ENCODE measurements around the gene CNR2.
"Not testable (repeated sequence)": the region's sequence is repeated elsewhere in the genome, so short reads cannot be mapped to it uniquely, and the experiment has no call there.

The CNR2 gene

DNA sequence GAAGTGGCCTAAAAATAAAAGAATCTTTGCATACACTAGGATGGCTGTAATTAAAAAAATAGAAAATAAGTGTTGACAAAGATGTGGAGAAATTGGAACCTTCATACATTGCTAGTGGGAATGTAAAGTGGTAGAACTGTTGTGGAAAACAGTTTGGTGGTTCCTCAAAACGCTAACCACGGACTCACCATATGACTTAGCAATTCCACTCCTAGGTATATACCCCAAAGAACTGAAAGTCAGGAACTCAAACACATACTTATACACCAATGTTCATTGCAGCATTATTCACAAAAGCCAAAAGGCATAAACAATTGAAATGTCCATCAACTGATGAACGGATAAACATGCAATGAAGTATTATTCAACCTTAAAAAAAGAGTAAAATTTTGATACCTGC is 77.1 kb downstream of the CNR2 start:
- Histone ChIP-seq H2AFZ (ENCODE audit: low read depth) (no peak overlapping the region), H3K27me3 (ENCODE audit: insufficient read depth, low read depth) (no peaks in the 10 kb centered on the region; the same call in 1 of the 2 replicates), H3K4me1 (ENCODE audit: low read depth, poor library complexity, severe bottlenecking) (peaks cover 4% of the 10 kb centered on the region), H3K4me2 (no peak overlapping the region), H3K36me3 (ENCODE audit: insufficient read depth) (no peaks in the 10 kb centered on the region), H3K27ac (no peak overlapping the region), H3K4me3 (IDR thresholded peaks at IDR 0.05; ENCODE audit: insufficient read depth, low read depth, low read length) (no peak overlapping the region), H3K79me2 (ENCODE audit: insufficient read depth, low read depth) (no peaks in the 10 kb centered on the region), H4K20me1 (ENCODE audit: insufficient read depth) (no peaks in the 10 kb centered on the region), H3K9ac (no peak overlapping the region)
- TF ChIP-seq, protein P1, sequence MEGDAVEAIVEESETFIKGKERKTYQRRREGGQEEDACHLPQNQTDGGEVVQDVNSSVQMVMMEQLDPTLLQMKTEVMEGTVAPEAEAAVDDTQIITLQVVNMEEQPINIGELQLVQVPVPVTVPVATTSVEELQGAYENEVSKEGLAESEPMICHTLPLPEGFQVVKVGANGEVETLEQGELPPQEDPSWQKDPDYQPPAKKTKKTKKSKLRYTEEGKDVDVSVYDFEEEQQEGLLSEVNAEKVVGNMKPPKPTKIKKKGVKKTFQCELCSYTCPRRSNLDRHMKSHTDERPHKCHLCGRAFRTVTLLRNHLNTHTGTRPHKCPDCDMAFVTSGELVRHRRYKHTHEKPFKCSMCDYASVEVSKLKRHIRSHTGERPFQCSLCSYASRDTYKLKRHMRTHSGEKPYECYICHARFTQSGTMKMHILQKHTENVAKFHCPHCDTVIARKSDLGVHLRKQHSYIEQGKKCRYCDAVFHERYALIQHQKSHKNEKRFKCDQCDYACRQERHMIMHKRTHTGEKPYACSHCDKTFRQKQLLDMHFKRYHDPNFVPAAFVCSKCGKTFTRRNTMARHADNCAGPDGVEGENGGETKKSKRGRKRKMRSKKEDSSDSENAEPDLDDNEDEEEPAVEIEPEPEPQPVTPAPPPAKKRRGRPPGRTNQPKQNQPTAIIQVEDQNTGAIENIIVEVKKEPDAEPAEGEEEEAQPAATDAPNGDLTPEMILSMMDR (conservative IDR thresholded peaks at IDR 0.05; ENCODE audit: low read depth, low read length): no peak

- not testable (repeated sequence) for H3K27me3 ChIP-seq (ENCODE audit: insufficient read depth, low read depth); H3K4me1 ChIP-seq (ENCODE audit: low read depth, poor library complexity, severe bottlenecking); H3K4me3 ChIP-seq (IDR thresholded peaks at IDR 0.05; ENCODE audit: insufficient read depth, low read depth, low read length); H3K9ac ChIP-seq; H3K4me2 ChIP-seq; H2AFZ ChIP-seq (ENCODE audit: low read depth); H3K79me2 ChIP-seq (ENCODE audit: insufficient read depth, low read depth); H4K20me1 ChIP-seq (ENCODE audit: insufficient read depth); H3K36me3 ChIP-seq (ENCODE audit: insufficient read depth); H3K27ac ChIP-seq
Observed at GRCh38 chr1:23834156-23834555, 79.0 kb downstream of the CNR2 start.

GRCh38 chr1:23827717-23828116 is 85.4 kb downstream of the CNR2 start:
- H4K20me1 ChIP-seq (ENCODE audit: insufficient read depth): no peaks in the 10 kb centered on the region
- H3K79me2 ChIP-seq (ENCODE audit: insufficient read depth, low read depth): no peaks in the 10 kb centered on the region
- no peaks in the 10 kb centered on the region for H3K27me3 ChIP-seq (ENCODE audit: insufficient read depth, low read depth)
- H3K4me1 ChIP-seq (ENCODE audit: low read depth, poor library complexity, severe bottlenecking): peaks cover 12% of the 10 kb centered on the region
- no peak overlapping the region for H3K27ac ChIP-seq
- no peak overlapping the region for H3K4me3 ChIP-seq (IDR thresholded peaks at IDR 0.05; ENCODE audit: insufficient read depth, low read depth, low read length)
- H2AFZ ChIP-seq (ENCODE audit: low read depth): no peak overlapping the region
- no peak overlapping the region for H3K4me2 ChIP-seq
- TF ChIP-seq, protein P1 (conservative IDR thresholded peaks at IDR 0.05; ENCODE audit: low read depth, low read length): no peak
- no peak overlapping the region for H3K9ac ChIP-seq
- no peaks in the 10 kb centered on the region for H3K36me3 ChIP-seq (ENCODE audit: insufficient read depth)

DNA sequence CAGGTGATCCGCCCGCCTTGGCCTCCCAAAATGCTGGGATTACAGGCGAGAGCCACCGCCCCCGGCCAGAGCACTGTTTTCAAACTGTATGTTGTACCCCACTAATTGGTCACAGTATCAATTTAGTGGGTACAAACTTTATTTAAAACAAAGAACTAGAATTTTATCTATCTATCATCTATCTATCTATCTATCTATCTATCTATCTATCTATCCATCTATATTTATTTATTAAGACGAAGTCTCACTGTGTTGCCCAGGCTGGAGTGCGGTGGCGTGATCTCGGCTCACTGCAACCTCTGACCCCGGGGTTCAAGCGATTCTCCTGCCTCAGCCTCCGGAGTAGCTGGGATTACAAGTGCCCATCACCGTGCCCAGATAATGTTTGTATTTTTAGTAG is 86.6 kb downstream of the CNR2 start:
- not testable (repeated sequence) for H3K4me3 ChIP-seq (IDR thresholded peaks at IDR 0.05; ENCODE audit: insufficient read depth, low read depth, low read length); H3K79me2 ChIP-seq (ENCODE audit: insufficient read depth, low read depth); H3K27ac ChIP-seq; H3K36me3 ChIP-seq (ENCODE audit: insufficient read depth); H3K9ac ChIP-seq; H4K20me1 ChIP-seq (ENCODE audit: insufficient read depth); H3K27me3 ChIP-seq (ENCODE audit: insufficient read depth, low read depth)
- H2AFZ ChIP-seq (ENCODE audit: low read depth): peak overlapping the region; percentile 92; the same call in 1 of the 2 replicates
- peaks cover 12% of the 10 kb centered on the region for H3K4me1 ChIP-seq (ENCODE audit: low read depth, poor library complexity, severe bottlenecking)
- peak overlapping the region; percentile 91; the same call in 1 of the 2 replicates for H3K4me2 ChIP-seq

DNA sequence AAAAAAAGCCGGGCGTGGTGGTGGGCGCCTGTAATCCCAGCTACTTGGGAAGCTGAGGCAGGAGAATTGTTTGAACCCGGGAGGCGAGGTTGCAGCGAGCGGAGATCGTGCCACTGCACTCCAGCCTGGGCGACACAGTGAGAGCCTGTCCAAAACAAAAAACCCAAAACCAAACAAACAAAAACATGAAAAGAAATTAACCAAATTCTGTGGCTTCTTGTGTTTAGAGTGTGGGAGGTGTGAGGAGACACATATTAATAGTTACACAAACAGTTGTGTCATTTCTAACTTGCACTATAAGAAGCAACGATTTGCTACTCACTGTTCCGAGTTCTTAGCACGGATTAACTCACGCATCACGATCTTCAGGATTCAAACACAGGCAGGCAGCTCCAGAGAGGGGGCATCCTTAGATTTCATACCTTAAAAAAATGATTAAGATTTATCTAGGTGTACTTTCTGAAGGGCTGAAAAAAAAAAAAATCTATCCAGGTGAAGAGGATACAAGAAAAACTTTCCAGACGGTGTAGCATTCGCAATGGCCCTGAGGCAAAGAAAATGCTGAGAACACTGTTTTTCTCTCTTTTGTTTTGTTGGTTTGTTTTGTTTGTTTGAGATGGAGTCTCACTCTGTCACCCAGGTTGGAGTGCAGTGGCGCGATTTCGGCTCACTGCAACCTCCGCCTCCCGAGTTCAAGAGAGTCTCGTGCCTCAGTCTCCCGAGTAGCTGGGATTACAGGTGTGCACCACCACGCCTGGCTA is 87.2 kb downstream of the CNR2 start:
- Histone ChIP-seq H3K36me3 (ENCODE audit: insufficient read depth) (no peaks in the 10 kb centered on the region), H3K27ac (no peak overlapping the region), H3K4me1 (ENCODE audit: low read depth, poor library complexity, severe bottlenecking) (peaks cover 12% of the 10 kb centered on the region), H3K4me3 (IDR thresholded peaks at IDR 0.05; ENCODE audit: insufficient read depth, low read depth, low read length) (no peak overlapping the region), H3K4me2 (peak overlapping the region; percentile 91), H2AFZ (ENCODE audit: low read depth) (peak overlapping the region; percentile 92), H3K27me3 (ENCODE audit: insufficient read depth, low read depth) (no peaks in the 10 kb centered on the region), H4K20me1 (ENCODE audit: insufficient read depth) (no peaks in the 10 kb centered on the region), H3K79me2 (ENCODE audit: insufficient read depth, low read depth) (no peaks in the 10 kb centered on the region), H3K9ac (peak overlapping the region; percentile 79; the same call in 1 of the 2 replicates)
- TF ChIP-seq, protein P1 (conservative IDR thresholded peaks at IDR 0.05; ENCODE audit: low read depth, low read length): no peak
